Left renal pelvis (tissue), 4 donors: ENCODE data around the gene DAB1. TPM values are rescaled to one million over a fixed set of nuclear protein-coding genes. Genes with fewer than 3 reads are reported as not detected.

Experiments used
- DNase-seq, 4 donors: peaks; one replicate each; pipeline ENCODE4 v3.0.0-alpha.2; 2013; ENCODE audit warnings: low read depth in 4 of 4, low spot score in 3 of 4
- polyA plus RNA-seq, 4 donors: library from polyadenylated mRNA; unstranded; fragments of 120-200 nt; gene quantifications; one replicate each; pipeline ENCODE4 v1.2.1, GENCODE V29; 2013; ENCODE audit not compliant: insufficient read length in 4 of 4

The DAB1 gene
- polyA plus RNA-seq, 4 donors: 0.94 to 7.8 (median 7.0) TPM

- no peak for DNase-seq
Observed at GRCh38 chr1:57007948-57008347, 415.9 kb downstream of the DAB1 start.

- DNase-seq: no peak
Observed at GRCh38 chr1:57007472-57007871, 416.4 kb downstream of the DAB1 start.

GRCh38 chr1:57003398-57004139 is 420.3 kb downstream of the DAB1 start:
- no peak for DNase-seq

GRCh38 chr1:56995414-56996100 is 428.3 kb downstream of the DAB1 start:
- DNase-seq: no peak

GRCh38 chr1:56993475-56993874 is 430.4 kb downstream of the DAB1 start:
- peak in 1 of 4 donors; percentile 40 for DNase-seq

- DNase-seq: no peak
Observed at GRCh38 chr1:56992318-56993125, 431.3 kb downstream of the DAB1 start.

GRCh38 chr1:56991576-56991975 is 432.3 kb downstream of the DAB1 start:
- no peak for DNase-seq

- DNase-seq: no peak
Observed at GRCh38 chr1:56986397-56986796, 437.5 kb downstream of the DAB1 start.

GRCh38 chr1:56985857-56986256 is 438.0 kb downstream of the DAB1 start:
- DNase-seq: no peak

GRCh38 chr1:56983484-56983883 is 440.4 kb downstream of the DAB1 start:
- no peak for DNase-seq

GRCh38 chr1:56979986-56980755 is 443.7 kb downstream of the DAB1 start:
- DNase-seq: no peak

GRCh38 chr1:56978819-56979218 is 445.0 kb downstream of the DAB1 start:
- no peak for DNase-seq

GRCh38 chr1:56977910-56978309 is 445.9 kb downstream of the DAB1 start:
- no peak for DNase-seq

- no peak for DNase-seq
Observed at GRCh38 chr1:56975446-56975845, 448.4 kb downstream of the DAB1 start.

- no peak for DNase-seq
Observed at GRCh38 chr1:56973923-56974742, 449.7 kb downstream of the DAB1 start.

- no peak for DNase-seq
Observed at GRCh38 chr1:56972976-56973375, 450.9 kb downstream of the DAB1 start.

- DNase-seq: no peak
Observed at GRCh38 chr1:56970280-56970679, 453.6 kb downstream of the DAB1 start.

- DNase-seq: no peak
Observed at GRCh38 chr1:56968878-56969495, 454.9 kb downstream of the DAB1 start.
